LoVo (cell line): ENCODE data around the gene BUB3.

Experiments used
- DNase-seq: peaks from one replicate; pipeline ENCODE4 v3.0.0-alpha.2; 2016; ENCODE audit warnings: low spot score

Gene BUB3

GRCh38 chr10:123141791-123142700 lies 12.2 kb upstream of the BUB3 start:
- no peak for DNase-seq

DNA sequence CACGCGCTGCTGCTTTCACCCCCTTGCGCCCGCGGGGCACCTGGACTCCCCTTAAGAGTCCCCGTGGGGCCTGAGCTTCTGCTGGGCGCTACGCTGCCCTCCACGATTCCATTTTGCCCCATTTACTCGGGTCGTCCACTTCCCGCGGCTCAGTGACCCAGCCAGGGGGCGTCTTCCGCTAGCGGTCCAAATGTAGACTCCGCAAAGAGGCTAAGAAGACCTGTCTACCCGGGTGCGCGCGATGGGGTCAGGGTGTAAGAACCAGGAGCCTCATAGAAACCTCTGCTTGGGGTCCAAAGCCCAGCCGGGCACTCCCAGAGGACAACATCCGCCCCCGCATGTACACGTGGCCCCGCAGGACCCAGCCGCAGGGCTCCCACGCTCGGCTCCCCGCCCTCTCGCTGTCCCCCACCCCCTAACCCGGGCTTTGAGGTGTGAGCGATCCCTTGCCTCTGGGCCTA lies 11.5 kb upstream of the BUB3 start:
- DNase-seq = no peak

GRCh38 chr10:123143162-123143824 lies 10.9 kb upstream of the BUB3 start:
- DNase-seq = no peak

DNA sequence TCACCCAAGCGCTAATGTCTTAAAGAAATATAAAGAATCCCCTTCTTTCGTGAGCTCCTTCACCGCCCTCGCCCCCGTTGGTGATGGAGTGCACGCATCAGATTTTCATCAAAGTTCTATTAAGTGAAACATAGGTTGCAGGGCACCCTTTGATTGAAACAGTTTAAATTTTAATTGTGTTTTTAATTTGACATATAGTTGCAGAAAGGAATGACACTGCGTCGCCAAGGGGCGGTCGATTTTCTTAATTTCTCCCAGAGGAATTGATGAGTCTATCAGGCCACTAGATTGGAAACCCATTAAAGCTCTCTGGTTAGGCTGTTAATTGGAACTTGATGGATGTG lies 10.4 kb upstream of the BUB3 start:
- DNase-seq = no peak

GRCh38 chr10:123144697-123145541 lies 9.3 kb upstream of the BUB3 start:
- DNase-seq = no peak

DNA sequence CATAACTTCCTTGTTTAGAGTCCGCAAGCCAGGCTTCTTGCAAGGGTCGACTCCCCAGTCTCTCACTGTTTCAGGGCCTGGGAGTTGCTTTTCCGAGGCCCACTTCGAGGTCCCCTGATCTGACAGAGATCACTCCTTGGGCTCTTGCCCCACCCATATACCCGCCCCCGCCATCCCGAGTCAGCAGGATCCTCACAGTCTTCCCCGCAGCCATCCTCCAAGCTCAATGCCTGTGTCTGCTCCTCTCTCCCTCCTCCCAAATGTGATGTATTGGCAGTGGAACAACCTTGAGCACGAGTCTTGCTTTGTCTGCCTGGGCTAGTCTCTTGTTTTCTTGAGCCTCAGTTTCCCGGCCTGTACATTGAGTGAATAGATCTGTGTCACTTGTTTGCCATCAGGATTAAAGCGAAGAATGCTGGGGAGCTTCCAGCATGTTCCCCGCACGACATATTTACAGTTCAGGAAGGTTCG lies 8.6 kb upstream of the BUB3 start:
- DNase-seq = no peak

GRCh38 chr10:123146013-123146893 lies 7.9 kb upstream of the BUB3 start:
- DNase-seq = no peak

- DNase-seq = no peak
Observed at GRCh38 chr10:123146894-123147634, 7.1 kb upstream of the BUB3 start.

DNA sequence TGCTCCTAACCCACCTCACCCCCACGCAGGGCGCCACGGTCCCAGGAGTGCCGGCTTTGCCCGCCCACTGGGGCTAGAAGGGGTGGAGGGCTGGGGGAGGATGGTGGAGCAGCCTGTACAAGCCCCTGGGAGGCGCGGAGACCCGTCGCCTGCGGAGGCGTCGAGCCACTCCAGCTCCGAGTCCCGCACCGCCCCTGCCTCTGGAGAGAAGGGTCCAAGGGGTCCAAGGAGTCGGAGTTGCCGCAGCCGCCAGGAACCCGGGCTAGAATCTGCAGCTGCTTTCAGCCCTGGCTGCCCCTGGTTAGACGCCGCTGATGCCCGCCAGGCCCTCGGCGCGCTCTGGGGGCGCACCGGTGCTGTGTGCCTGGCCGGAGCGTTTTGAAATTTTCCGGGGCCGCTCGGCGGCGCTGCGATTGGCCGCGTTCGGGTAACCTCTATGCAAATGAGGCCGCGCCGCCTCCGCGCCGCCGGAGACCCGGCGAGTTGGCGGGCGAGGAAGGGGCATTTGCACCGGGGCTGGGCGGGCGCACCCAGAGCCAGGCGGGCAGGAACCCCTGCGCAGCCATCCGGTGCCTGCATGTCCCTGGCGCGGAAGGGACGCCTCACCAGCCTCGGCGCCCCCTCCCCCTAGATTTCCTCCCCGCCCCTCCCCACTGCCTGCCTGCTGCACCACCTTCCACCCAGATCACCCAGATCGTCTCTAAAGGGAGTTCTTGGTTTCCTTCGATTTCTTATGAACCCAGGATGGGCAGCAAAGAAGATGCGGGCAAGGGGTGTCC lies 6.4 kb upstream of the BUB3 start, which contains the start of gene HMX2:
Gene HMX2 (plus strand): TSS at position 502 of the 779 bp plus-strand sequence. CDS start 243 bp downstream, at position 745.
- no peak for DNase-seq

GRCh38 chr10:123148414-123149161 lies 5.6 kb upstream of the BUB3 start:
- DNase-seq = no peak

- no peak for DNase-seq
Observed at GRCh38 chr10:123149162-123149567, 5.0 kb upstream of the BUB3 start.

- DNase-seq = no peak
Observed at GRCh38 chr10:123149568-123150270, 4.5 kb upstream of the BUB3 start.

- DNase-seq = no peak
Observed at GRCh38 chr10:123150271-123150985, 3.8 kb upstream of the BUB3 start.

GRCh38 chr10:123150986-123151736 lies 3.0 kb upstream of the BUB3 start:
- DNase-seq = no peak

DNA sequence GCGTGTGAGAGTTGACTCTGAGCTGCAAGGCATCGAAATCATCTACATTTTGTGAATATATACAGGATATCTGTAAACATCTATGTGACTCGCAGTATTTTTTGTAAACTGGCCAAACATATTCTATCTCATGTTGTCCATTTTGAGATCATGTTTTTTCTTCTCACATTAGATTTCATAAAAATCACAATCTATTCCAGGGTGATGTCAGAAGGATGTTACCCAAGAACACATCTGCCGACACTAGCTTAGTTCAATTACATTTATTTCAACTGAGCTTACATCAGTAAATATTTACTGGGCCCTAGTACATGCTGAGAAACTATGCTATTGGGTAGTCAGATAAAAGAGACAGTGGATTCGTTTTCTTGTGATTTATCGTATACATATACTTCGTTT lies 2.5 kb upstream of the BUB3 start:
- DNase-seq = no peak

DNA sequence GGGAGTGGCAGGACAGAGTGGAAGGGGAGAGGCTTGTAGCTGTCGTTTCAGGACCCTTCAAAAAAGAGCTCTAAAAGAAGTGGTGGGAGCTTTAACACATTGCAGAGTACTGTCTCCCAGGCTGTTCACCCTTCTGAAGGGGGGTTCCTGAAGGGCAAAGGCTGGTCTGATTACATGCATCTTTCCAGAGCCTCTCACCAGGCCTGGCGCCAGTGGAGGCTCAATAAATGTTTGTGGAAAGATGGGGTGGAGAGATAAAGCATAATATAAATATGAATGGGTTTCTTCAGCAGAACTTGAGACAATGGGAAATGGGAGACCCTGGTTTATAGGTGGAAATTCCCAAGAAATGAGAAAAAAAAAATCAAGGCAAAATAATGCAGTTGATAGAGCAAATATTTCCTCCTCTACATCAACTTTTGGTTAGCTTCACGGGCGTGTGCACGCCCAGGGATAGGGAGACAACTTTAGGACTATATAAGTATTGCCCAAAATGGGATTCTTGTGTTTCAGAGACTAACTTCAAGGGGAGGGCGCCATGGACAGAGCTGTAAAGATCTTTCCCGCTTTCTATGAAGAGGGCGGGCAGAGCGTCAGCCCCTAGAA lies 613 bp upstream of the BUB3 start:
- no peak for DNase-seq
